HG02884 (cell line): ENCODE data around the gene ZIM2.

Source experiments
- ATAC-seq: cut with Tn5 transposase; IDR thresholded peaks from one replicate; pipeline ENCODE4 v1.9.1; 2021; ENCODE audit warnings: mild to moderate bottlenecking, moderate library complexity; ENCODE audit not compliant: unreplicated experiment

ZIM2 gene

GRCh38 chr19:56811480-56811879 lies 29.0 kb downstream of the ZIM2 start:
- no peak for ATAC-seq

GRCh38 chr19:56810260-56810659 lies 30.3 kb downstream of the ZIM2 start:
- no peak for ATAC-seq

GRCh38 chr19:56808717-56809392 lies 31.7 kb downstream of the ZIM2 start:
- ATAC-seq: no peak

- no peak for ATAC-seq
These were observed 33.9 kb downstream of the ZIM2 start for GRCh38 chr19:56806639-56807038.

- ATAC-seq: no peak
These were observed 62.2 kb downstream of the ZIM2 start for GRCh38 chr19:56778351-56778750.

- no peak for ATAC-seq
These were observed 70.9 kb downstream of the ZIM2 start for GRCh38 chr19:56769650-56770049.

- no peak for ATAC-seq
These were observed 75.4 kb downstream of the ZIM2 start for GRCh38 chr19:56765137-56765536.

- no peak for ATAC-seq
These were observed 76.3 kb downstream of the ZIM2 start for GRCh38 chr19:56764196-56764695.

GRCh38 chr19:56760842-56761241 lies 79.7 kb downstream of the ZIM2 start:
- ATAC-seq: no peak

GRCh38 chr19:56759531-56759930 lies 81.0 kb downstream of the ZIM2 start:
- ATAC-seq: no peak

GRCh38 chr19:56751078-56751489 lies 89.4 kb downstream of the ZIM2 start:
- ATAC-seq: no peak

GRCh38 chr19:56750658-56751057 lies 89.9 kb downstream of the ZIM2 start:
- ATAC-seq: no peak

- ATAC-seq: no peak
These were observed 92.1 kb downstream of the ZIM2 start for GRCh38 chr19:56748378-56748777.

GRCh38 chr19:56746367-56746766 lies 94.2 kb downstream of the ZIM2 start:
- no peak for ATAC-seq

GRCh38 chr19:56740501-56740900 lies 100.0 kb downstream of the ZIM2 start:
- no peak for ATAC-seq

GRCh38 chr19:56736571-56736970 lies 104.0 kb downstream of the ZIM2 start:
- ATAC-seq: no peak

- ATAC-seq: no peak
These were observed 107.5 kb downstream of the ZIM2 start for GRCh38 chr19:56732976-56733375.

GRCh38 chr19:56727677-56728076 lies 112.8 kb downstream of the ZIM2 start:
- ATAC-seq: no peak

GRCh38 chr19:56725829-56726424 lies 114.6 kb downstream of the ZIM2 start:
- ATAC-seq: no peak
